Erythroblast (primary cell): ENCODE results near the gene ARHGAP28.

Source experiments
- DNase-seq, 2 experiments: peaks; one replicate each; lab custom pipeline; 2025; lab: John Stamatoyannopoulos, UW
- GATA1 ChIP-seq: IDR thresholded peaks from 2 replicates; pipeline ENCODE4 v1.6.1; 2011; ENCODE audit warnings: low read depth, mild to moderate bottlenecking, control low read depth, low read length, moderate library complexity
- POLR2A ChIP-seq: IDR thresholded peaks from 2 replicates; pipeline ENCODE4 v1.6.1; 2011; ENCODE audit warnings: mild to moderate bottlenecking, low read length

The ARHGAP28 gene

GRCh38 chr18:6956999-6957398, 227.5 kb downstream of the ARHGAP28 start:
- TF ChIP-seq GATA1 = no peak
- no peak for TF ChIP-seq POLR2A
- no peak for DNase-seq

- no peak for TF ChIP-seq POLR2A
- no peak for TF ChIP-seq GATA1
- DNase-seq = no peak
Observed at GRCh38 chr18:6959110-6959509, 229.6 kb downstream of the ARHGAP28 start.

- DNase-seq = no peak
- TF ChIP-seq POLR2A (no peak), GATA1 (no peak)
Observed at GRCh38 chr18:6960124-6960523, 230.6 kb downstream of the ARHGAP28 start.

- no peak for DNase-seq
- TF ChIP-seq POLR2A (no peak), GATA1 (no peak)
Observed at GRCh38 chr18:6960656-6961055, 231.1 kb downstream of the ARHGAP28 start.

GRCh38 chr18:6961331-6961730, 231.8 kb downstream of the ARHGAP28 start:
- no peak for DNase-seq
- TF ChIP-seq GATA1 (no peak), POLR2A (no peak)

GRCh38 chr18:6962571-6963451, 233.3 kb downstream of the ARHGAP28 start:
- no peak for DNase-seq
- TF ChIP-seq POLR2A = no peak
- no peak for TF ChIP-seq GATA1

- TF ChIP-seq POLR2A (no peak), GATA1 (no peak)
- DNase-seq = no peak
Observed at GRCh38 chr18:6963452-6964097, 234.1 kb downstream of the ARHGAP28 start.
